Activated CD4-positive, alpha-beta T cell treated with anti-CD3 and anti-CD28 coated beads for 36 hours (primary cell): ENCODE data around the gene KCNMA1. TPM values are rescaled to one million over a fixed set of nuclear protein-coding genes. Genes with fewer than 3 reads are reported as not detected.

ENCODE experiments used
- ATAC-seq: fragments of 200-7000 bp; cut with Tn5 transposase; one replicate; pipeline ENCODE4 v1.10.0; 2021; ENCODE audit warnings: mild to moderate bottlenecking, moderate library complexity
- CTCF ChIA-PET: fragments of 350-600 bp; sonication (Branson Sonifier 250); formaldehyde crosslinking; loops from one replicate; lab custom pipeline; 2021; ENCODE audit warnings: antibody characterized with exemption; lab: Charles Lee
- POLR2A ChIA-PET: fragments of 350-600 bp; sonication (Branson Sonifier 250); formaldehyde crosslinking; loops from one replicate; lab custom pipeline; 2021; ENCODE audit warnings: antibody characterized with exemption, inconsistent platforms; lab: Charles Lee
- DNase-seq: peaks from one replicate; pipeline ENCODE4 v3.0.0-alpha.2; 2020
- H3K27ac Mint-ChIP-seq: one replicate; pipeline ENCODE4 v1.8.0; 2021; ENCODE audit warnings: mixed read lengths
- H3K27me3 Mint-ChIP-seq: one replicate; pipeline ENCODE4 v1.8.0; 2021; ENCODE audit warnings: mixed read lengths
- H3K36me3 Mint-ChIP-seq: one replicate; pipeline ENCODE4 v1.8.0; 2021; ENCODE audit warnings: low read depth, mixed read lengths
- H3K4me1 Mint-ChIP-seq: one replicate; pipeline ENCODE4 v1.8.0; 2021; ENCODE audit warnings: mixed read lengths
- H3K4me3 Mint-ChIP-seq: one replicate; pipeline ENCODE4 v1.8.0; 2021; ENCODE audit warnings: mild to moderate bottlenecking, moderate library complexity, mixed read lengths
- H3K9me3 Mint-ChIP-seq: one replicate; pipeline ENCODE4 v1.8.0; 2021; ENCODE audit warnings: low read depth, mixed read lengths
- intact Hi-C, 2 experiments: fragments of 100-400 bp; cut with DNase I in 1 of 2; cut with micrococcal nuclease in 1 of 2; formaldehyde crosslinking; loops; one replicate each; pipeline versions ENCODE4 v1.14.2 to v1.15.1; 2022 to 2024; cut with DNase I, micrococcal nuclease
- total RNA-seq, 2 experiments: library from RNA; stranded (reverse); gene quantifications; one replicate each; pipeline ENCODE4 v1.2.3, GENCODE V29; 2021

Gene KCNMA1
- total RNA-seq, 2 experiments from 2014 or later: 0.18 TPM; not detected in 1

DNA sequence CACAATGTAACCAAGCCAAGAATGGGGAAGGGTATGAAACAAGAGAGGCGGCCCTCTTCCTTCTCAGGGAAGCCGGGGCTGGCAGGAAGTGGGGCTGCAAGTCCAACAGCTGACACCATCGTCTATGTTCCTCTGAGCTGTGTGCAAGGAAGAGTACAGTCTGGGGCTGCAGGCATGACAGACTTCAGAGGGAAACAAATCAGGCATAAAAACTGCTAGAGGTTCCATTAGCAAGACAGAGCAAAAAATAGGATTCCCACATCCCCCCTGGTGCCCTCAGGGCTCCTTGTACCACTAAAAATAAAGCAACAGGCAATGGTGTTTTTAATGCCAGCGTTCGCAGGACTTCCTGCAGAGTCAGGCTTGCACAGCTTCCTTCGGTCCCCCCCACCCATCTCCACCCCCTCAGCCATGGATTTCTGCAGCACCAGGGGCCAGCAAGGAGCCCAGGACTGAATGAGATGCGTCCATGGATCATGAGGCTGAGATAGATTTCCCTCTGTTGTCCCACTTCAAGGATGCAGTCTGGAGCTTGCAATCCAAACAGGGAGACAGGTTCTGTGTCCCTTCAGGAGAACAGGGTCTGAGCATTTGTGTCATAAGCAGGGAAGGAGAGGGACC is 34.6 kb downstream of the KCNMA1 start:
- Mint-ChIP-seq H3K36me3 (no peaks in the 10 kb centered on the region), H3K4me1 (peaks cover 8% of the 10 kb centered on the region), H3K27me3 (no peaks in the 10 kb centered on the region), H3K27ac (no peak overlapping the region), H3K9me3 (no peaks in the 10 kb centered on the region), H3K4me3 (no peak overlapping the region)
- POLR2A ChIA-PET: no interaction called here
- CTCF ChIA-PET: interaction anchor here (0.6 kb wide), 1 partner anchor 249 kb away, joined by 3 read pairs; no protein-coding TSS in a partner anchor
- ATAC-seq (no peak), DNase-seq (no peak)
- intact Hi-C loops: no loop called here

DNA sequence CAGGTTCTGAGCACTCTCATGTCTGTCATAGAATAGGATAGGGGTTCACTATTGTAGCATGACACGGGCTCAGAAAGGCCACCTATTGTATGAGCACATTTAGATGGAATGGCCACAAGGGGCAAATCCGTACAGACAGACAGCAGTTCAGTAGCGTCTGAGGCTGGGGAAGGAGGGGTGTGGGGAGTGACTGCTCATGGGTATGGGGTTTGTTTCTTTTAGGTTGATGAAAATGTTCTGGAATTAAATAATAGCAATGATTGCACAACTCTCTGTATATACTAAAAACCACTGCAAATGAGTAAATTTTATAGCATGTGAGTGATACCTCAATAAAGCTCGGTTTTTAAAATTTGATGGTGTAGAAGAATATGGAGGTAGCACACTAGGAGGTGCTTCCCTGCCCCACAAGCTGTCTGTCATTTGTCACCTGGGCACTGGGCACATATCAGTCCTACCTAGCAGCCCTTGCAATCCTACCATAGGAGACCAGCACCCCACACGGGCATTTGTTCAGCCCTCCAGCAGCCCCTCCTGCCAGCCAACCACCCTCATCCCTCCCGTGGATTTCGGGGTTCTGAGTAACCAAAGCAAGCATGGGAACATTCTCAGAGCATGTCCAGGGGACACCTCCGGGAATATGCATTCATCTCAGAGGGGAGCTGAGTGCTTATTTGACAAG is 35.2 kb downstream of the KCNMA1 start:
- DNase-seq (no peak), ATAC-seq (no peak)
- intact Hi-C loops: no loop called here
- Mint-ChIP-seq H3K36me3 (no peaks in the 10 kb centered on the region), H3K27ac (no peak overlapping the region), H3K4me1 (peaks cover 8% of the 10 kb centered on the region), H3K27me3 (no peaks in the 10 kb centered on the region), H3K4me3 (no peak overlapping the region), H3K9me3 (peaks cover 2% of the 10 kb centered on the region)
- POLR2A ChIA-PET: no interaction called here
- CTCF ChIA-PET: interaction anchor here (0.6 kb wide), 1 partner anchor 249 kb away, joined by 3 read pairs; no protein-coding TSS in a partner anchor

DNA sequence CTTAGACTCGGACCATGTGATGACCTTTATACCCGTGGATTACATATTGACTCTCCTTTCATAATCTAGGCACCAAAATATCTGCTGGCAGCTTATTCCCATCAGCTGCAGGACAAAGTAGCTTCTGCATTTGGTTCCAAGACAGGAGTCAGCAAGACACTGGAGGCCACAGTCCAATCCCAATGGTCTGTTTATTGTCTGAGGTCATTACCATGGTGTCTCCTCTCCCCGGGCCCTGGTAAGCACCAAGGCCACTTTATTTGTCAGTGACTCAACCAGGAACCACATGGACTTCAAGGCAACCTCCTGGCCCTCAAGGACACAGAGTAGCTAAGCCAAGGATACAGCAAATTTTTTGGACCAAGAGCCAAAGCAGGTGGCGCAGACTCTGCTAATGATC is 36.1 kb downstream of the KCNMA1 start:
- ChIA-PET POLR2A (no interaction called here), CTCF (no interaction called here)
- DNase-seq (no peak), ATAC-seq (no peak)
- Mint-ChIP-seq H3K4me1 (peaks cover 8% of the 10 kb centered on the region), H3K4me3 (no peak overlapping the region), H3K27me3 (no peaks in the 10 kb centered on the region), H3K9me3 (peaks cover 2% of the 10 kb centered on the region), H3K36me3 (no peaks in the 10 kb centered on the region), H3K27ac (no peak overlapping the region)
- intact Hi-C loops: no loop called here

DNA sequence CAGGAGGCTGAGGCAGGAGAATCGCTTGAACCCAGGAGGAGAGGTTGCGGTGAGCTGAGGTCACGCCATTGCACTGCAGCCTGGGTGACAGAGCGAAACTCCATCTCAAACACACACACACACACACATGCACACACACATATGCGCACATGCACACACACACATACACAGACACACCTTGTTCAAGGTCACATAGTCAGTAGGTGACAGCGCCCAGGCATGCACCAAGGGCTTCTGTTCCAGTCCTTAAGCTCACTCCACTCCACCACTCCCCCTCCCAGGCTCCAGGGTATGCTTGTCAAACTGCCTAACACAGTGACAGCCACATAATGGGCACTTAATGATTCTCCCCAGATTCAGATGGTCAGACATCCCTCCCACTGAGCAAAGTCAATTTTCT is 37.0 kb downstream of the KCNMA1 start:
- DNase-seq (no peak), ATAC-seq (no peak)
- H3K4me1 Mint-ChIP-seq: peaks cover 8% of the 10 kb centered on the region
- CTCF ChIA-PET: no interaction called here
- no peaks in the 10 kb centered on the region for H3K36me3 Mint-ChIP-seq
- intact Hi-C loops: no loop called here
- H3K27me3 Mint-ChIP-seq: no peaks in the 10 kb centered on the region
- H3K27ac Mint-ChIP-seq: no peak overlapping the region
- POLR2A ChIA-PET: no interaction called here
- H3K4me3 Mint-ChIP-seq: no peak overlapping the region
- H3K9me3 Mint-ChIP-seq: peaks cover 2% of the 10 kb centered on the region

DNA sequence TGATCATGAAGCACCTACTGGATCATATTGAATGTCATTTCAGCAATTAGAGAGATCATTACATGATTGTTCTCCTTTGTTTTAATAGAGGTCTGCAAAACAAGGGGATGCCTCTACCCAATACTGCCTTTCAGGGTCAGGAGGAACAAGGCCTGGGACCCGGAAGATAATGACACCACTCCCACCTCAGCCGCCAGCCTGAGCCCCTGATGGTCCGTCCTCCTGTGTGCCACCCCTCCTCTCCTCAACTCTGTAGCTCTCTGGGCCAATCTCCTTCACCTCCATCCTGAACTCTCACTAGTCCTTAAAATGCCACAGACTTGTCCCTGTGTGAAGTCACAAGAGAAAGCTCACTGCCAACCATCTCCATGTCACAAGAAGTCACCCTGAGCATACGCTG is 38.0 kb downstream of the KCNMA1 start:
- CTCF ChIA-PET: no interaction called here
- H3K27me3 Mint-ChIP-seq: no peaks in the 10 kb centered on the region

DNA sequence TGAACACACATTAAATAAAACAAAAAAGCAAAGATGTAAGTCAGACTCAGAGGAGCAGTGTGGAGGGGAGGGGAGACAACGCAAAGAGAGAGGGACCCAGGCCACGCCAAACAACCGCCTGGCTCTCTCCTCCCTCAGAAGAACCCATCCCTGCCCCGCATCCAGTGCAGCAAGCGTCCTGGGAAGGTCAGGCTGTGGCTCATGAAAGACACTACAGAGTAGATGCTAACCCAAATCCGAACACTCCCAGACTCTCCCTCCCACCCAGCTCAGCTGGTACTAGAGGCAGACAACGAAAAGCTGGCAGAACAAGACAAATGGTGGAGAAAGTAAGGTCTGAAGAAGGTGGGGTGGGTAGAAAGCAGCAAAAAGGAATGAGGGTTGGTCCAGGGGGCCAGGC is 39.0 kb downstream of the KCNMA1 start:
- POLR2A ChIA-PET: no interaction called here

More for the DNA sequence above, 38.0 kb downstream of the KCNMA1 start:
- Mint-ChIP-seq H3K27ac (no peak overlapping the region), H3K4me1 (peaks cover 8% of the 10 kb centered on the region), H3K36me3 (no peaks in the 10 kb centered on the region), H3K9me3 (peaks cover 2% of the 10 kb centered on the region), H3K4me3 (no peak overlapping the region)
- intact Hi-C loops: no loop called here
- POLR2A ChIA-PET: no interaction called here
- DNase-seq (no peak), ATAC-seq (no peak)

DNA sequence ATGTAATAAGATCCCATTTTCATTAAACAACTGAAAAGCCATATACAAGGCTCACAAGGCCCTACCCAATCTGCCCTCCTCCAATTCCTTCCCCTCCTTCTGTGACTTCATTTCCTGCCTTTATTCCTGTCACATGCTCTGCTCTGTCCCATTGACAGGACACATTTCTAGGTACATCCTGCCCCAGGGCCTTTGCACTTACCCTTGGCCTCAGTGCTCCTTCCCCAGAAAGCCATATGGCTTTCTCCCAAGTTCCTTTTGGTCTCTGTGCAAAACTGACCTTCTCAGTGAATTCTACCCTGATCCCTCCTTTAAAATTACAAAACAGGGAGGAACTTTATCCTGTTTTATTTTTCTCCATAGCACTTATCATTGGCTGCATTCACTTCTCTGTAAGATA is 40.0 kb downstream of the KCNMA1 start:
- peaks cover 2% of the 10 kb centered on the region for H3K9me3 Mint-ChIP-seq
- CTCF ChIA-PET: no interaction called here
- peaks cover 2% of the 10 kb centered on the region for H3K27me3 Mint-ChIP-seq
- no peaks in the 10 kb centered on the region for H3K36me3 Mint-ChIP-seq
- POLR2A ChIA-PET: no interaction called here
- no peak overlapping the region for H3K4me3 Mint-ChIP-seq
- no peaks in the 10 kb centered on the region for H3K4me1 Mint-ChIP-seq
- H3K27ac Mint-ChIP-seq: no peak overlapping the region
- no peak for ATAC-seq
- DNase-seq: no peak
- intact Hi-C loops: no loop called here

More for the DNA sequence above, 39.0 kb downstream of the KCNMA1 start:
- DNase-seq: no peak
- Mint-ChIP-seq H3K9me3 (peaks cover 2% of the 10 kb centered on the region), H3K4me1 (peaks cover 8% of the 10 kb centered on the region), H3K36me3 (no peaks in the 10 kb centered on the region), H3K27ac (no peak overlapping the region), H3K27me3 (no peaks in the 10 kb centered on the region), H3K4me3 (no peak overlapping the region)
- no peak for ATAC-seq
- intact Hi-C loops: no loop called here
- CTCF ChIA-PET: no interaction called here

DNA sequence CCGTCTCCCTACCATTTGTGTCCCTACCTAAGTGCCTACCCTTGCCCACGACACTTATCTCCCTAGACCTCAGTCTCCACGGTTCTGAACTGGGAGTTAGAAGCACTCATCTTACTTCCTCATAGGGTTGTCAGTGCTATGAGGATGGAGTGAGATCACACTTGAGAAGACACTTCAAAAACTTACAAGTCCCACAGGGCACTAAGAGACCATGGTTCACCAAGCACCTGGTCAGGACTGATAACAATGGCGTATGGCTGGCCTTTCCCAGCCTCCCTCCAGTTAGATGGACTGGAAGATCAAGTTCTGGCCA is 43.2 kb downstream of the KCNMA1 start:
- no peaks in the 10 kb centered on the region for H3K4me1 Mint-ChIP-seq
- intact Hi-C loops: no loop called here
- no peak overlapping the region for H3K27ac Mint-ChIP-seq
- DNase-seq (no peak), ATAC-seq (no peak)
- CTCF ChIA-PET: interaction anchor here (0.8 to 1.2 kb wide), 2 partner anchors 71 to 347 kb away, joined by 3 read pairs; no protein-coding TSS in a partner anchor
- peaks cover 2% of the 10 kb centered on the region for H3K9me3 Mint-ChIP-seq
- no peaks in the 10 kb centered on the region for H3K36me3 Mint-ChIP-seq
- no peak overlapping the region for H3K4me3 Mint-ChIP-seq
- POLR2A ChIA-PET: no interaction called here
- H3K27me3 Mint-ChIP-seq: peaks cover 2% of the 10 kb centered on the region

DNA sequence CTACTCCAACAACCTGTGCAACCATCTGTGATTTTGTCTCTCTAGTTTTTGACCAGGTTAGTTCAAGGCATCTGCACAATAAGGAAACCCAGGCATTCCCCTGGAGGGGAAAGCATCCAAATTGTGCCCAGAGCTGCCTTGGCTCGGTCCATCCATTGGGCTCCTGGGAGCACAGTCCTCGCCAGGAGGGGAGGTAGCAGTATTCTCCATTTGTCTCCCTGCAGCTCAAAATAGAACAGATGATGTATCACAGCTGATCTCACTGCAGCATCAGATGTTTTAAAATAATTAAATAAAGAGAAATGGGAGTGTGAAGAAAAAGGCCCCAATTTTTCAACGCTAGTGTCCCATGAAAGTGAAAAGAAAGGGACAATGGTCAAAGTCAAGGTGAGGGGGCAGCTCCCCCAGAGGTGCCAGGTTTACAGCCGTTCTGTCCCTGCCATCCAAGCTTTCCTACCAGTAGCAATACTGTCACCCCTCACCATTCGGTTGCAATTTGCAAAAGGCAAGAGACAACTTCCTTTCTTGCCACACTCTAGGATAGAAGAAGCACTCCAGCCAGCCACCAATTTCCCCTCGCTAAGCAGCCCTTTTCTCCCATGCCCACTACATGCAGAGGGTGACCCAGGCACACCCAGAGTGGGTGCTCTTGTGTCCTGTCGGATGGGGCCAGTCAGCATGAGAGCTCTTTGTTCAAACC is 43.7 kb downstream of the KCNMA1 start:
- intact Hi-C loops: no loop called here
- H3K27ac Mint-ChIP-seq: no peak overlapping the region
- DNase-seq: no peak
- ChIA-PET CTCF (interaction anchor here (0.8 to 1.2 kb wide), 2 partner anchors 71 to 347 kb away, joined by 3 read pairs; no protein-coding TSS in a partner anchor), POLR2A (no interaction called here)
- peaks cover 2% of the 10 kb centered on the region for H3K27me3 Mint-ChIP-seq
- H3K4me1 Mint-ChIP-seq: no peaks in the 10 kb centered on the region
- ATAC-seq: no peak
- no peak overlapping the region for H3K4me3 Mint-ChIP-seq
- H3K9me3 Mint-ChIP-seq: peaks cover 2% of the 10 kb centered on the region
- H3K36me3 Mint-ChIP-seq: no peaks in the 10 kb centered on the region

DNA sequence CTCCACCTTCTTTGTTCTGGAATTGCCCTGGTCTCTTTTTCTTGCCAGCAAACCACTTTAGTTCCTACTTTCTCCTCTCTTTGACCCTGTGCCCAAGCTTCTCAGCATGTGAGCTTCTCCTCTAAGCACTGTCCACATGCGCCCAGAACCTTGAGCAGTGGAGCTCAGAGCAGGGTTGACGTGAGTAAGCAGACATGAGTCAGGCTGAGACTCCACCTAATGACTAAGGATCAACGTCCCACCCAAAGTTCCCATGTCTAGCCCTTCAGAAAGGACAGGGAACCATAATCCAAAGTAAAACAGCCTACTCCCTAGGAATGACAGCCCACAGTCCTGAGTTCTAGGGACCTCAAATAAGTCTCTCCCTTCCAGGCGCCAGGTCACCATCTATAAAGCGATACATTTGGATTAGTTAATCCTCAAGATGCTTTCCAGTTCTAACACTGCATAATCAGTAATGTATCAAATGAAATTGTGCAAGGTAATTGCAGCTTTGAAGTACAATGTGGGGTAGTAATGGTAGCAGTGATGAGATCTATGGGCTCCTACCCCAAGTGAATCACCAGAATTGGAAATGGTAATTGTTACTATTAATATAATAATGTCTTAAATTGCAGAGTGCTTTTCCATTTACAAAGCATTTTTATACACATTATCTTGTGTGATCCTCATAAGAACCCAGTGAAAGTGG is 44.5 kb downstream of the KCNMA1 start:
- H3K4me1 Mint-ChIP-seq: no peaks in the 10 kb centered on the region
- CTCF ChIA-PET: no interaction called here
- no peak overlapping the region for H3K4me3 Mint-ChIP-seq
- H3K9me3 Mint-ChIP-seq: peaks cover 2% of the 10 kb centered on the region
- POLR2A ChIA-PET: no interaction called here
- DNase-seq (no peak), ATAC-seq (no peak)
- peaks cover 2% of the 10 kb centered on the region for H3K27me3 Mint-ChIP-seq
- no peak overlapping the region for H3K27ac Mint-ChIP-seq
- intact Hi-C loops: no loop called here
- no peaks in the 10 kb centered on the region for H3K36me3 Mint-ChIP-seq

DNA sequence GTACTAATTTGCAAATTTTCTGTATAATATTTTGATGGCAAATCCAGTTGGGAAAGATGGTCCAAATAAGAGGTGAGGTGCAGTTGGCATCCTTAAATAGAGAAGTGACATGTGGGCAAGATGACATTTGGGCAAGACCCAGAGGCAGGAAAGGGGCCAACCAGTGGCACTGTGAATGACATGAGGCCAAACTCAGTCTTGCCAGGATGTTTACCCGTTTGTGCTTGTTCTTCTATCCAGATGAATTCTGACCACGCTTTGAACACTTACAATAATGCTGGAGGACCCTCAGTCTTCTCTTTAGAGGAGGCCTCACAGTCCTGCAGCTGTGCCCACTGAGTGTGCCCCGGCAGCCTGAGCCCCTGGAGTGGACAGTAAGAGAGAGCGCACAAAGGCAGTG is 45.1 kb downstream of the KCNMA1 start:
- Mint-ChIP-seq H3K4me3 (no peak overlapping the region), H3K4me1 (no peaks in the 10 kb centered on the region), H3K27me3 (peaks cover 2% of the 10 kb centered on the region), H3K9me3 (peaks cover under 1% of the 10 kb centered on the region), H3K27ac (no peak overlapping the region), H3K36me3 (no peaks in the 10 kb centered on the region)
- ChIA-PET POLR2A (no interaction called here), CTCF (no interaction called here)
- intact Hi-C loops: no loop called here
- DNase-seq (no peak), ATAC-seq (no peak)
